NT2/D1 (cell line): Measurements from ENCODE around the gene KIAA0586.

Source experiments
- YY1 ChIP-seq: IDR thresholded peaks from 2 replicates; pipeline ENCODE4 v1.6.1; 2011; ENCODE audit not compliant: insufficient read length, insufficient read depth
- ZNF274 ChIP-seq: IDR thresholded peaks from 2 replicates; pipeline ENCODE4 v1.6.1; 2011; ENCODE audit warnings: mild to moderate bottlenecking, low read depth, low read length

DNA sequence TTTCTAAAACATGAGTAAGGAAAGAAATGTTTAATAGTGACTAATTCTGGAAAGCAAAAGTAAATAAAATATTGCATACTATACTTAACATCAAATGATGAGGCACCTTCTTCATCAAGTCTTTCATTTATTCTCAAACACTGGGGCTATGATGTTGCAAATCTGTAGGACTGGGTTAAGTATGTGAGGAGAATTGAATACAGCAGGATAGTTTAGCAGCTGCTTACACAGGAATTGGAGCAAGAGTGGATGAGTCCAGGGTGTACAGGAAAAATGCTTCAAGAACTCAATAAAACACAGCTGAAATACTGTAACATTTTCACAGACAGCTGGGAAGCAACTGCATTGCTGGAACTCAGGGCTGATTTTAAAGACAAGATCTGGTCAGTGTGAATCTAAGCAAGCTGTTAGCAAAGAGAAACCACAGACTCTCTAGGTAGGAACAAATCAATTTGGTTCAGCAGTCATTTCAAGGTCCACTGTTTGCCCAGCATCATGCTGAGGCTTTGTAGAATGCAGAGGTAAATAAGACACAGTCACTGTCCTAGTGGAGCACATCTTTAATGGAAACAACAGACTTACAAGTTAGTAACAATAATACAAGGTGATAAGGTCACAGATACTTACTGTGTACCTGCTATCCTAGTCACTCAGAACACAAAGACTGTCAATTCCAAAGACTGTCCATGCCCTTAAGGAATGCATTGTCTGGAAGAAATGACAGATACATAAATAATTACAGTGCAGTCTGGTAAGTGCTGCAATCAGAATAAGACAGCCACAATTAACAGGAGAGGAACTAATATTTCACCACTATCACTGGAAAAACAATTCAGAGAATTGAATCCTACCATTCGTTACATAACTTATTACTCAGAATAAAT, 113.5 kb downstream of the KIAA0586 start:
- TF ChIP-seq YY1 (no peak), ZNF274 (no peak)
